Left ventricle myocardium superior (tissue), 1 donor: ENCODE measurements around the gene ST6GAL2. TPM values are rescaled to one million over a fixed set of nuclear protein-coding genes. Genes with fewer than 3 reads are reported as not detected.

ENCODE experiments used
- ATAC-seq: fragments of 200-7000 bp; cut with Tn5 transposase; one replicate; pipeline ENCODE4 v1.9.1; 2020; ENCODE audit warnings: mild to moderate bottlenecking, moderate library complexity
- DNase-seq: peaks from one replicate; pipeline ENCODE4 v3.0.0-alpha.2; 2020
- intact Hi-C: fragments of 100-400 bp; cut with micrococcal nuclease; formaldehyde crosslinking; loops from one replicate; pipeline ENCODE4 v1.11.0; 2022
- total RNA-seq: library from RNA; stranded (reverse); fragmentation: NEBNext Ultra II Directional; extraction: Animal tissue kit (Norgen Biotek cat#: 25700); gene quantifications from one replicate; pipeline ENCODE4 v1.2.1, GENCODE V29; 2021
- donor health status: DM: no; HTN: yes; CAD: no; lungs with severe emphysema.

Gene ST6GAL2
- total RNA-seq, 1 donor from 2014 or later, result 0.12 TPM

DNA sequence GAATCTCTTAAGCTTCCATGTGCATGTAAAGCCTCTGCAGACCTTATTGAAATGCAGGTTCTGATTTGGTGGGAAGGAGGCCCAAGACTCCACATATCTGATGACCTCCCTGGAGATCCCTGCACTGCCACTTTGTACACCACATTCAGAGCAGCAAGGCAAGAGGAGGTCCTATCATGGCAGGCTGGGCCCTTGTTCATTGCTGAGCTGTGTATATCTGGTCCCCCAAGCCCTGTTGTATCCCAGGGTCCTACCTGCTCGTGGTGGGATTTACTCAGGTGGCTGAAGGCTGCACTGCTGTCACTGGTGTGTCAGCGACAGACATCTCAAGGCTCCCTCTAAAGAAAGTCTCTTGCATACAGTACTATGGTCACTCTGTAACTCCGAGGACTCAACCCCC is 114.2 kb downstream of the ST6GAL2 start:
- DNase-seq (no peak), ATAC-seq (no peak)
- intact Hi-C loops, result no loop called here

DNA sequence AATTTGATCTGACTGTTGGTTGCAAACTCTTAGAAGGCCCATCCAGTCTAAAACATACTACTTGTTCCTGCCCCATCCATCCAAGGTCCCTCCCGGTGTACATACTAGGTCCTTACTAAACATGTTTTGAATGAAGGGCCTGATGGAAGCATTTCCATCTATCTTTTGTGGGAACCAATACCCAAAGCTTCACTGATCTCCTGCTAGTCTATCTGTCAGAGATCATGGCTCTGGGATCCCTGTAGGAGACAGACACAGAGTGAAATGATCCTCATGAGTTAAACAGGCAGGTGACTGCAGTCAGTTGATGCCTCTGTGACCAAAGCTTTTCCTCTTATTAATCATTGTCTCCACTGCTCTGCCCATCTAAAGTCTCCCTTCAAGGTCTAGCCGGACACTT is 115.0 kb downstream of the ST6GAL2 start:
- DNase-seq (no peak), ATAC-seq (no peak)
- intact Hi-C loops, result no loop called here

DNA sequence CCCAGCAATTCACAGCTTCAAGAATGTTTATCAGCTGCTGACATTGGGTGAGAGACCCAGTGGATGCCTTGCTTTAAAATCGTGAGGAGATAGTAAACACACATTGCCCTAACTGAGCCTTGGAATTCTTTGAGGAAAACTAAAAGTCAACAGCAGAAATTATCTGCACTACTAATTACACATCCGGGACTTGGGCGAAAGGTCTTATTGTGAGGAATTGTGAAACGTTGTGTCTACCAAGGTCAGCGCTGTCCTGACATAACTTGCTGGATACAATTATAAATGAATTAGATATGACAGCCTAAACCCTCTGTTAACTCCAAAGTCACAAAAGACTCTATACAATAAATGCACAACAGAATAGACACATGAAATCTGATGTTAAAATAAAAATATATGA is 121.4 kb downstream of the ST6GAL2 start:
- intact Hi-C loops, result no loop called here
- no peak for DNase-seq
- no peak for ATAC-seq

DNA sequence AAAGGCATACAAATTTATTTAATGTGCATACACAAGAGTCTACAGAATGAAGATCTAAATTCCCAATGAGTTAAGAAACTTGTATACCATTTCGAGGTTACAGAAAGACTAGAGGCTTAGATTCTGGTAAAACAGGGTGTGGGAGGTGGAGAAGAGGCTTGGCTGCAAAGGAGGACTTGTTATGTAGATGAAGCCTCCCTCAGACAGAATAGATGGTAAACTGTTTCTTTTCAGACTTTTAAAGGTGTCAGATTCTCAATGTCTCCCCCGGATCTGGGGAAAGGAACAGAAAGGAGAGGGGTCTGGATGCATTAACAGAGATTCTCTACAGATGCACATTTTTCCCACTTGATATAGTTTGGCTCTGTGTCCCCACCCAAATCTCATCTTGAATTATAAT is 126.0 kb downstream of the ST6GAL2 start:
- intact Hi-C loops, result no loop called here
- ATAC-seq (no peak), DNase-seq (no peak)

DNA sequence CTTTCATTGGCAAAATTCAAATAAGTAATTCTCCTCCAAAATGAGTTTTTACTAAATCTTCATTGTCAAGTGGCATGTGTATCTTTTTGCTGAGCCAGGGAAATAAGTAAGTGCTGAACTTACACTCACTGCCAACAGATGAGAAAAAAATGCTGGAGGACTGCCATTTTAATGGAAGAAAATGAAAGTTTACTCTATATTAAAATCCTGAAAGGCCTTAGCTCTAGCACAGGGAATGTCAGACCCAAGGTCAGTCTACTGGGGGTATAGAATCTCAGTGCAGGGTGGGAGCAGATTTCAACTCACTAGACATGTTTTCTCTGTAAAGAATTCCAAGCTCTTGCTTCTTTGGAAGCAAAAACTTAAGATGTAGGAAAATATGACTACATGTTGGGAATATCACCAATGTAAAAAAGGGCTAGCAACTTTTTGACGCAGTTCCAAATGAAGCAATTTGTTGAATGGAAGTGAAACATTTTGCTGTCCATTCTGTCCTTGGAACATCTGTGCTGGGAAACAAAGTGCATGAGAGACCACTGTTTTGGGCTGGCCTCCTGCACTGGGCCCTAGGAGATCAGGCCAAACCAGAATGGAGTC is 127.0 kb downstream of the ST6GAL2 start:
- intact Hi-C loops, result no loop called here
- peak; percentile 31 for DNase-seq
- ATAC-seq, result peak; percentile 87
